Vagina (tissue), 2 donors: ENCODE data around the gene DNAJB1.

Experiments used
- CTCF ChIP-seq, 3 experiments: fragments of 450-650 bp in 2 of 3; fragments of 200-600 bp in 1 of 3; sonication (generic) in 1 of 3; IDR thresholded peaks; one replicate each; pipeline ENCODE4 v1.5.1; 2017 to 2019; ENCODE audit warnings: antibody characterized with exemption in 3 of 3, mild to moderate bottlenecking in 2 of 3, moderate library complexity in 2 of 3
- POLR2AphosphoS5 ChIP-seq, 2 donors: sonication (generic); formaldehyde crosslinking; IDR thresholded peaks; one replicate each; pipeline ENCODE4 v1.9.0; 2017; ENCODE audit warnings: antibody characterized with exemption in 2 of 2, mild to moderate bottlenecking in 2 of 2, low read depth in 1 of 2; ENCODE audit not compliant: insufficient read depth in 1 of 2

GRCh38 chr19:14502334-14503092 is 15.7 kb downstream of the DNAJB1 start:
- TF ChIP-seq POLR2AphosphoS5 (IDR thresholded peaks at IDR 0.05; ENCODE audit: insufficient read depth in 1 of 2, low read depth in 1 of 2) (no peak), CTCF (IDR thresholded peaks at IDR 0.05) (no peak)
